HCT116 (cell line): ENCODE measurements around the gene ANKRD16.
"Not testable (repeated sequence)": the region's sequence is repeated elsewhere in the genome, so short reads cannot be mapped to it uniquely, and the experiment has no call there.

Source experiments
- ATF3 ChIP-seq: IDR thresholded peaks from 2 replicates; pipeline ENCODE4 v1.6.1; 2012
- CBX3 ChIP-seq: IDR thresholded peaks from 2 replicates; pipeline ENCODE4 v1.6.1; 2012; ENCODE audit warnings: low read depth
- POLR2A ChIP-seq: IDR thresholded peaks from 2 replicates; pipeline ENCODE4 v1.7.0; 2011; ENCODE audit warnings: borderline replicate concordance; ENCODE audit not compliant: insufficient read depth, insufficient read length; ENCODE audit errors: extremely low read depth
- POLR2AphosphoS5 ChIP-seq: IDR thresholded peaks from 2 replicates; pipeline ENCODE4 v1.6.1; 2011; ENCODE audit warnings: mild to moderate bottlenecking, low read depth, low read length, moderate library complexity
- TCF7L2 ChIP-seq: IDR thresholded peaks from 2 replicates; pipeline ENCODE4 v1.7.0; 2011; ENCODE audit warnings: borderline replicate concordance, inconsistent platforms; ENCODE audit not compliant: insufficient read depth, insufficient read length; ENCODE audit errors: extremely low read depth
- TF ChIP-seq, protein P1 (sequence below), 3 experiments: fragments of 200-600 bp in 1 of 3; sonication (generic) in 1 of 3; IDR thresholded peaks in 2 of 3; conservative IDR thresholded peaks in 1 of 3; 2 replicates each; pipeline ENCODE4 v1.5.1; 2012 to 2017; ENCODE audit warnings: low read depth in 2 of 3, low read length in 2 of 3, antibody characterized with exemption in 1 of 3, borderline replicate concordance in 1 of 3, control low read depth in 1 of 3, mild to moderate bottlenecking in 1 of 3, mixed read lengths in 1 of 3, mixed run types in 1 of 3, moderate library complexity in 1 of 3; ENCODE audit not compliant: insufficient read depth in 1 of 3
- TF ChIP-seq, protein P2 (sequence below): IDR thresholded peaks from 2 replicates; pipeline ENCODE4 v1.6.1; 2011; ENCODE audit warnings: mild to moderate bottlenecking, low read length, moderate library complexity; ENCODE audit not compliant: insufficient replicate concordance; ENCODE audit errors: extremely low read depth

GRCh38 chr10:5877041-5877440 is 12.7 kb downstream of the ANKRD16 start:
- TF ChIP-seq POLR2AphosphoS5, POLR2A, ATF3, TCF7L2, CBX3: not testable (repeated sequence)
- TF ChIP-seq, protein P1, sequence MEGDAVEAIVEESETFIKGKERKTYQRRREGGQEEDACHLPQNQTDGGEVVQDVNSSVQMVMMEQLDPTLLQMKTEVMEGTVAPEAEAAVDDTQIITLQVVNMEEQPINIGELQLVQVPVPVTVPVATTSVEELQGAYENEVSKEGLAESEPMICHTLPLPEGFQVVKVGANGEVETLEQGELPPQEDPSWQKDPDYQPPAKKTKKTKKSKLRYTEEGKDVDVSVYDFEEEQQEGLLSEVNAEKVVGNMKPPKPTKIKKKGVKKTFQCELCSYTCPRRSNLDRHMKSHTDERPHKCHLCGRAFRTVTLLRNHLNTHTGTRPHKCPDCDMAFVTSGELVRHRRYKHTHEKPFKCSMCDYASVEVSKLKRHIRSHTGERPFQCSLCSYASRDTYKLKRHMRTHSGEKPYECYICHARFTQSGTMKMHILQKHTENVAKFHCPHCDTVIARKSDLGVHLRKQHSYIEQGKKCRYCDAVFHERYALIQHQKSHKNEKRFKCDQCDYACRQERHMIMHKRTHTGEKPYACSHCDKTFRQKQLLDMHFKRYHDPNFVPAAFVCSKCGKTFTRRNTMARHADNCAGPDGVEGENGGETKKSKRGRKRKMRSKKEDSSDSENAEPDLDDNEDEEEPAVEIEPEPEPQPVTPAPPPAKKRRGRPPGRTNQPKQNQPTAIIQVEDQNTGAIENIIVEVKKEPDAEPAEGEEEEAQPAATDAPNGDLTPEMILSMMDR (IDR thresholded peaks at IDR 0.05 in 2 of 3, conservative IDR thresholded peaks at IDR 0.05 in 1 of 3; ENCODE audit: borderline replicate concordance in 1 of 3, insufficient read depth in 1 of 3, low read depth in 2 of 3, low read length in 2 of 3), result not testable (repeated sequence)
- TF ChIP-seq, protein P2, sequence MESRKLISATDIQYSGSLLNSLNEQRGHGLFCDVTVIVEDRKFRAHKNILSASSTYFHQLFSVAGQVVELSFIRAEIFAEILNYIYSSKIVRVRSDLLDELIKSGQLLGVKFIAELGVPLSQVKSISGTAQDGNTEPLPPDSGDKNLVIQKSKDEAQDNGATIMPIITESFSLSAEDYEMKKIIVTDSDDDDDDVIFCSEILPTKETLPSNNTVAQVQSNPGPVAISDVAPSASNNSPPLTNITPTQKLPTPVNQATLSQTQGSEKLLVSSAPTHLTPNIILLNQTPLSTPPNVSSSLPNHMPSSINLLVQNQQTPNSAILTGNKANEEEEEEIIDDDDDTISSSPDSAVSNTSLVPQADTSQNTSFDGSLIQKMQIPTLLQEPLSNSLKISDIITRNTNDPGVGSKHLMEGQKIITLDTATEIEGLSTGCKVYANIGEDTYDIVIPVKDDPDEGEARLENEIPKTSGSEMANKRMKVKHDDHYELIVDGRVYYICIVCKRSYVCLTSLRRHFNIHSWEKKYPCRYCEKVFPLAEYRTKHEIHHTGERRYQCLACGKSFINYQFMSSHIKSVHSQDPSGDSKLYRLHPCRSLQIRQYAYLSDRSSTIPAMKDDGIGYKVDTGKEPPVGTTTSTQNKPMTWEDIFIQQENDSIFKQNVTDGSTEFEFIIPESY, result not testable (repeated sequence)
